Measurements from ENCODE around the gene ADAMTS19.
A peak's percentile ranks its signal among the peaks of the same experiment; 100 is the strongest.

Gene ADAMTS19, protein sequence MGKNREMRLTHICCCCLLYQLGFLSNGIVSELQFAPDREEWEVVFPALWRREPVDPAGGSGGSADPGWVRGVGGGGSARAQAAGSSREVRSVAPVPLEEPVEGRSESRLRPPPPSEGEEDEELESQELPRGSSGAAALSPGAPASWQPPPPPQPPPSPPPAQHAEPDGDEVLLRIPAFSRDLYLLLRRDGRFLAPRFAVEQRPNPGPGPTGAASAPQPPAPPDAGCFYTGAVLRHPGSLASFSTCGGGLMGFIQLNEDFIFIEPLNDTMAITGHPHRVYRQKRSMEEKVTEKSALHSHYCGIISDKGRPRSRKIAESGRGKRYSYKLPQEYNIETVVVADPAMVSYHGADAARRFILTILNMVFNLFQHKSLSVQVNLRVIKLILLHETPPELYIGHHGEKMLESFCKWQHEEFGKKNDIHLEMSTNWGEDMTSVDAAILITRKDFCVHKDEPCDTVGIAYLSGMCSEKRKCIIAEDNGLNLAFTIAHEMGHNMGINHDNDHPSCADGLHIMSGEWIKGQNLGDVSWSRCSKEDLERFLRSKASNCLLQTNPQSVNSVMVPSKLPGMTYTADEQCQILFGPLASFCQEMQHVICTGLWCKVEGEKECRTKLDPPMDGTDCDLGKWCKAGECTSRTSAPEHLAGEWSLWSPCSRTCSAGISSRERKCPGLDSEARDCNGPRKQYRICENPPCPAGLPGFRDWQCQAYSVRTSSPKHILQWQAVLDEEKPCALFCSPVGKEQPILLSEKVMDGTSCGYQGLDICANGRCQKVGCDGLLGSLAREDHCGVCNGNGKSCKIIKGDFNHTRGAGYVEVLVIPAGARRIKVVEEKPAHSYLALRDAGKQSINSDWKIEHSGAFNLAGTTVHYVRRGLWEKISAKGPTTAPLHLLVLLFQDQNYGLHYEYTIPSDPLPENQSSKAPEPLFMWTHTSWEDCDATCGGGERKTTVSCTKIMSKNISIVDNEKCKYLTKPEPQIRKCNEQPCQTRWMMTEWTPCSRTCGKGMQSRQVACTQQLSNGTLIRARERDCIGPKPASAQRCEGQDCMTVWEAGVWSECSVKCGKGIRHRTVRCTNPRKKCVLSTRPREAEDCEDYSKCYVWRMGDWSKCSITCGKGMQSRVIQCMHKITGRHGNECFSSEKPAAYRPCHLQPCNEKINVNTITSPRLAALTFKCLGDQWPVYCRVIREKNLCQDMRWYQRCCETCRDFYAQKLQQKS

DNA sequence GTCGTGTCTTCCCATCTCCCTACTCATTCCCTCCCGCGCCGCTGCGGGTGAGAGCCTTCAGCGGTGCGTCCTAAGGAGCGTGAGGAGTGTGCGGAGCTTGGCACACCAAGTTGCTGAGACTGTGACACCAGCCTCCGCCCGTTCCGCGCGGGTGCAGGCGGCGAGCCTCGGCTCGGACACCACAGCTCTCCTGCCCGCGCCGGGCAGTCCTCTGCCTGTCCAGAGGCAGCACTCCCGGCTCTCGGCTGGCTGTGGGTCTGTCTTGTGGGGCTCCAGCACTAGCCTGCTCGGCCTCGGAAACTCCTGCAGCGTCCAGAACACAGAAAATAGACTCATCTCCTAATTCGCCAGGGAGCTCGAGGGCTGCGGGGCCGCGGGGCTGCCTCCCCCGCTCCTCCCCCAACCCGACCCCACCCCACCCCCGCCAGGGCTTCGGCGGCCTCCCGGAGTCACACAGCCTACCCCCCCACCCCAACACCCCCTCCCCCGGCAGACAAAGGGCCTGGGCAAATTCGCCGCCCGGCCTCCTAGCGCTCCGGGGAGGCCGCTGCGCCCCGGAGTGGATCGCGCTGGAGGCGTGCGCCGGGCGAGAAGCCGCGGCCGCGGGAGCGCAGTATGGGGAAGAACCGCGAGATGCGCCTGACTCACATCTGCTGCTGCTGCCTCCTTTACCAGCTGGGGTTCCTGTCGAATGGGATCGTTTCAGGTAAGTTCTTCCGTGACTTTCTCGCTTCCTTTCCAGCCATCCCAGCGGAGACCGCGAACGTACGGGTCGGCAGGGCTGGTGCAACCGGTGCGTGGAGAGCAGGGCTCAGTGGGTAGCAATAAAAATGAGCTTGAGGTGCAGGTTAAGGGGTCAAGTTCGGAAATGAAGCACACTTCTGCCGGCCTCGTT is at the start of gene ADAMTS19:
Gene ADAMTS19 (plus strand): TSS at position 522 of the 895 bp plus-strand sequence. CDS start 94 bp downstream, at position 616.
- TF ChIP-seq, protein P1, sequence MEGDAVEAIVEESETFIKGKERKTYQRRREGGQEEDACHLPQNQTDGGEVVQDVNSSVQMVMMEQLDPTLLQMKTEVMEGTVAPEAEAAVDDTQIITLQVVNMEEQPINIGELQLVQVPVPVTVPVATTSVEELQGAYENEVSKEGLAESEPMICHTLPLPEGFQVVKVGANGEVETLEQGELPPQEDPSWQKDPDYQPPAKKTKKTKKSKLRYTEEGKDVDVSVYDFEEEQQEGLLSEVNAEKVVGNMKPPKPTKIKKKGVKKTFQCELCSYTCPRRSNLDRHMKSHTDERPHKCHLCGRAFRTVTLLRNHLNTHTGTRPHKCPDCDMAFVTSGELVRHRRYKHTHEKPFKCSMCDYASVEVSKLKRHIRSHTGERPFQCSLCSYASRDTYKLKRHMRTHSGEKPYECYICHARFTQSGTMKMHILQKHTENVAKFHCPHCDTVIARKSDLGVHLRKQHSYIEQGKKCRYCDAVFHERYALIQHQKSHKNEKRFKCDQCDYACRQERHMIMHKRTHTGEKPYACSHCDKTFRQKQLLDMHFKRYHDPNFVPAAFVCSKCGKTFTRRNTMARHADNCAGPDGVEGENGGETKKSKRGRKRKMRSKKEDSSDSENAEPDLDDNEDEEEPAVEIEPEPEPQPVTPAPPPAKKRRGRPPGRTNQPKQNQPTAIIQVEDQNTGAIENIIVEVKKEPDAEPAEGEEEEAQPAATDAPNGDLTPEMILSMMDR (IDR thresholded peaks at IDR 0.05; ENCODE audit: extremely low read depth, insufficient read depth, missing control alignments): no peak
- in situ Hi-C loops (cut with MboI; ENCODE audit: low pct_unique_long_range_greater_than_20kb, low sequenced_read_pairs, unreplicated experiment): no loop called here
- peak; percentile 65 for DNase-seq (ENCODE audit: low spot score)

DNA sequence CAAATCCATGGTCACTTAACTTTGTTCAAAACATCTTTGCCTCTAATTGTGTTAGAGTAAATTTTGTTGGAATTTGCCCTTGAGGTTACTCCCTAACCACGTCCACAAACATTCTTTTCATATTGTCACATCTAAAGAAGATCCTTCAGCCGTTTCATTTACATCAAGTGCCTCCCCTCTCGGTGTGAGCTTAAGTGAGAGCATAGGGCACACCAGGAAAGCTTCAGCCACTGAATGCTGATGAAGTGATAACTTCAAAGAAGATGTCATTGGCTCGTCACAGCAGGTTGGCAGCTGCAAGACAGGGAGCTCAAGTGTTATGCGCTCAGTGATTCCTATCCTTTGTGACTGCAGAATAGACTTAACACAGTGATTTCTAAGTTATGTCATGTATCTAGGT is 49.6 kb upstream of the ADAMTS19 start:
- TF ChIP-seq, protein P1 (IDR thresholded peaks at IDR 0.05; ENCODE audit: extremely low read depth, insufficient read depth, missing control alignments): no peak
- no peak for DNase-seq (ENCODE audit: low spot score)
- in situ Hi-C loops (cut with MboI; ENCODE audit: low pct_unique_long_range_greater_than_20kb, low sequenced_read_pairs, unreplicated experiment): no loop called here

DNA sequence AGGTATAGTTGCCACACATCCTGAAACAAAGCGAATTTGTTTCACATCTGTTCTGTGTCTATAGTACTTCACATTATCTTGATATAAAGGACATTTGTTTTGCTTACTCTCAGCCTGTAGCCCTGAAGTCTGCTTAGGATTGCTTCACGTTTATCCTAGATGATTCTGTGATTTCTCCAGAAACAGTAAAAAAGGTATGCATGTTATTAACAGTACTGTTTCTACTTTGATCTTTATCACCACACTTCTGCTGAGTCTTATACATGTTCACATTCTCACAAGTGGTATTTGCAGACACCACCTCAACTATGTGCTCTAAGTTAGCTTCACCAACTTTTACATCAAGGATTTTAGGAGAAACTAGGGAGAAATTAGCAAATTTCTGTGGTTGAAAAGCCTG is 47.4 kb upstream of the ADAMTS19 start:
- TF ChIP-seq, protein P1 (IDR thresholded peaks at IDR 0.05; ENCODE audit: extremely low read depth, insufficient read depth, missing control alignments): no peak
- in situ Hi-C loops (cut with MboI; ENCODE audit: low pct_unique_long_range_greater_than_20kb, low sequenced_read_pairs, unreplicated experiment): no loop called here
- no peak for DNase-seq (ENCODE audit: low spot score)

DNA sequence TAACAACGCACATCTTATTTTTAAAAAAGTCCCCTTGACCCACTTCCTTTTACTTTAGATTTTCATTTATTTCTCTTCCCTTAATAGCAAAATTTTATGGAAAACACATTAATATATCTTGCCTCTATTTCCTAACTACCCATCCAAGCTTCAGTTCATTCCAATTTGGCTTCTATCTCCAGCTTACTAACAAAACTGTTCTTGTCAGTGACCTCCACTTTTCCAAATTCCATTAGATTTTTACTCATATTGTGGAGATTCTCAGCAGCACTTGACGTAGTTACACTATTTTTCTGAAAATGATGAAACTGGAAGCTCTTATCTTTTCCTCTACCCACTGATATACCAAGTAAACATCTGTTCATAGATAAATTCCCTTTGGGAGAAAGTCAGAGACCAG is 46.5 kb upstream of the ADAMTS19 start:
- DNase-seq (ENCODE audit: low spot score): no peak
- TF ChIP-seq, protein P1 (IDR thresholded peaks at IDR 0.05; ENCODE audit: extremely low read depth, insufficient read depth, missing control alignments): no peak

DNA sequence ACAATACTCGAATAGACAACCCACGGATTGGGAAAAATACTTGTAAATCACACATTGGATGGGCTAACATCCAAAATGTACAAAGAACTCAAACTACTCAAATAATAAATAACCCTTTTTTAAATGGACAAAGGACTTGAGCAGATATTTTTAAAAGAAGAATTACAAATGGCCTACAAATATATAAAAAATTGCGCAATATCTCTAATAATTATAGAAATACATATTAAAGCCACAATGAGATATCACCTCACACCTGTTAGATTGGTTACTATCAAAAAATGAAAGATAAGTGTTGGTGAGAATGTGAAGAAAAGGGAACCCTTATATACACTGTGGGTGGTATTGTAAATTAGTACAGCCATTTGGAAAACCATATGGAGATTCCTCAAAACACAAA is 40.8 kb upstream of the ADAMTS19 start:
- TF ChIP-seq, protein P1 (IDR thresholded peaks at IDR 0.05; ENCODE audit: extremely low read depth, insufficient read depth, missing control alignments): no peak
- in situ Hi-C loops (cut with MboI; ENCODE audit: low pct_unique_long_range_greater_than_20kb, low sequenced_read_pairs, unreplicated experiment): no loop called here
- DNase-seq (ENCODE audit: low spot score): no peak

More for the DNA sequence above, 46.5 kb upstream of the ADAMTS19 start:
- in situ Hi-C loops (cut with MboI; ENCODE audit: low pct_unique_long_range_greater_than_20kb, low sequenced_read_pairs, unreplicated experiment): no loop called here

All from GM13977 (cell line).